NCI-H2171 treated with DMSO at 0.1 percent for 48 hours (cell line): ENCODE results near the gene KLK13.

Source experiments
- DNase-seq: peaks from one replicate; lab custom pipeline; 2025; lab: John Stamatoyannopoulos, UW

KLK13 gene

DNA sequence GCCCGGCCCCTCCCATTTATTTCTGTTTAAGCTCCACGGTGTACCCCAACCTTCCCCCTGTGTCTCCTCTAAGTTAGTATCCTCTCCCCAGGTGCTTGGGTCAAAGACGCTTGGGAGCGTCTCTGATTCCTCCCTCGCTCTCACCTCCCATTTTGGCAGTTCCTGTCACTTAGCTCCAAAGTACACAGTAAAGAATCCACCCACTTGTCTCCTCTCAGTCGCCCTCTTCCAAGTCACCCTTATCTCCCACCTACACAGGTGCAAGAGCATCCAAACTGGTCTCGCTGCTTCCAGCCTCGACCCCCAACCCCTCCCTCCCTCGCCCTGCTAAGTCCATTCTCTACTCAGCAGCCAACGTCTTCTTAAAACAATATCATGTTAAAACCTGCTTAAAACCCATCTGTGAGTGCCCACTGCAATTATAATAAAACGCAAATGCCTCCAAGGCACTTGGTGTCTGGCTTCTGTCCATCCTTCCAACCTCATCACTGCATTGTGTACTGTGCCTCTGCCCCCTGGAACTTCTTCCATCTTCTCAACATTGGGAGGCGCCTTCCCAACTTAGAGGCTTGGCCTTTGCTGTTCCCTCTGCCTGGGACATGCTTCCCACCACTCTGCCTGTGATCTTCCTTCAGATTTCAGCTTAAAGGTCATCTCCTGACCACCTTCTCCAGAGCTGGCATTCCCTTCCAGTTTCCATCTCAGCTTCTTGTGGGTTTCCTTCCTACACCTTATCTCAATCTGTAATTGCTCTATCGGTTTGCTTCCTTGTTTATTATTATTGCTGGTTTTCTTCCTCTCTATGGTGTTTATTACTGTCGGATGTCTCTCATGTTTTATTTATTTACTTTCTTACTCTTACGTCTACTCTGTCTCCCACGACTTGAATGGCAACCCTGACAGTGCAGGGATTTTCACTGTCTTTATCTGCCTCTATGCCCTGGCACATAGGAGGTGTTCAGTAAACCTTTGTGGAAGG, 27.3 kb upstream of the KLK13 start:
- DNase-seq, result no peak

DNA sequence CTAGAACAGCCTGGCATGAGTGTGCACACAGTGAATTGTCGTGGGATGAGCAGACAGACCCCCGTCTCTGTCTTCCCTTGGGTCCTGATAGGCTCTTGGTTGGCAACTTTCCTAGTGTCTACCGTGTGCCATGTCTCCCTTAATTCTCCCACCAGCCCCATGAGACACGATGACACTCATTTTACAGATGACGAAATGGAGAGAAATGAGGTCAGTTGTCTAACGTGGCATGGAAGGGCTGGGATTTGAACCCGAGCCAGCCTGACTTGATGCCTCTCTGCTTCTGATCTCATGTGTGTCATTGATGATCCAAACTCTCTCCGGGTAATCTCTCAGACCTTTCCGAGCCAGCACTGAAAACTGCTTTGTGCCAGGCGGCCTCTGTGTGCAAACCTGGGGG, 26.2 kb upstream of the KLK13 start:
- DNase-seq, result no peak

DNA sequence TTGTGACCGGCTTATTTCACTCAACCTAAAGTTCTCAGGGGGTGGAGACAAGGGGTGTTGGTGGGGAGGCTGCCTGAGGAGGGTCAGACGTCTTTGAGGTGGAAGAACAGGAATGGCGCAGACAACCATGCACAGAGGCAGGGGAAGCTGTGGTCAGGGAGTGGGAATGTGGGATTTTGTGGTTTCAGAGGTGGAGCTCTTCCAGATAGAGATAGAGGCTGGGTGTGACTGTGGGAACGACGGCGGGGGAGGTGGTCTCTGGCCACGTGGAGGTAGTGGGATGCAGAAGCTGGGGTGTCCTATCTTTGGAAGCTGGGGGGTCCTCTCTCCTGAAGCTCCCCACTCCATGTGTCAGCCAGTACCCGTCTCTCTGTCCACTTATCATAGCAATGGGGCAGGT, 25.6 kb upstream of the KLK13 start:
- no peak for DNase-seq

DNA sequence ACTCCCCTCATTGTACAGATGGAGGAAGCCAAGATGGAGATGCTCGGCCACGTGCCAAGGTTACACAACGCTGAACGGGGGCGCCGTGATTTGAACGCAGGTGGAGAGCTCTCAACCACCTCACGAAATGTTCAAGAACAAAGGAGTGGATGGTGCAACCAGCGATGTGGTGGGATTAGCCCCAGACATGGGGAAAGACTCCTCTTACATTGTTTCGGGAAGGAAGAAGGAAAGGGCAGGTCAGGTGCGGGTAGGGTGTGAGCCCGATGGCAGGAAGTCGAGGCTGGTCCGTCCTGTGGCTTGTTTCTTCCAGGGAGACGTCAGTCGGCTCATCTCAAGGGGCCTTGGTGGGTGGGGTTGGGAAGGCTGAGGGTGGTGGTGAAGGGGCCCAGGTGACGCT, 24.9 kb upstream of the KLK13 start:
- DNase-seq, result no peak

DNA sequence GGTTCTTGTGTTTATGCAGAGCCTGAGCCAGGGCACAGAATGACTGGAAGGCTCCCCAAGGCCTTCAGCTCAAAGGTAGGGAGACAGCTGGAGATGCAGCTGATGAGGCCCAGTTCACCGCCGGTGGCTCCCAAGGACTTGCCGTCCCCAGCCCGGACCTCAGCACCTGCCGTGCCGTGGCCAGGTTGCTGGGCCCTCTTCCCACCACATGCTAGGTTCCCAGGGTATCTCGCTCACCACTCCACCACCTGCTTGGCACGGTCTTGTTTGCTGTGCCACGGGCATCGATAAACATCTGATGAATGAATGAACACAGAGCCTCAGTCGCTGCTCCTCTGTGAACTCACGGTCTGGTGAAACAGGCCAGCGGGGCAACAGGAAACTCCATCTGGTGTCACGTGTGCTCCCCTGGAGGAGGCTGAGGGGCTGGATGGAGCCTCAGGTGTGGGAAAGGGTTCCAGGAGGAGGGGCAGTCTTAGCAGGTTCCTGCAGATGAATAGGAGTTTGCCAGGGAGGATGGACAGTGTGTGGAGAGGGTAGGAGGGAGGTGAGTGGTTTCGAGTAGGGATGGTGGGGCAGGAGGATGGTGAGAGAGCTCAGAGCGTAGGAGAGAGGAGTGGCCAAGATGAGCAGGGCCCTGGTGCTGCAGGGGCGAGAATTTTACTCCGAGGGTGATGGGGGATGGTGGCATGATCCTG, 21.4 kb upstream of the KLK13 start:
- no peak for DNase-seq

DNA sequence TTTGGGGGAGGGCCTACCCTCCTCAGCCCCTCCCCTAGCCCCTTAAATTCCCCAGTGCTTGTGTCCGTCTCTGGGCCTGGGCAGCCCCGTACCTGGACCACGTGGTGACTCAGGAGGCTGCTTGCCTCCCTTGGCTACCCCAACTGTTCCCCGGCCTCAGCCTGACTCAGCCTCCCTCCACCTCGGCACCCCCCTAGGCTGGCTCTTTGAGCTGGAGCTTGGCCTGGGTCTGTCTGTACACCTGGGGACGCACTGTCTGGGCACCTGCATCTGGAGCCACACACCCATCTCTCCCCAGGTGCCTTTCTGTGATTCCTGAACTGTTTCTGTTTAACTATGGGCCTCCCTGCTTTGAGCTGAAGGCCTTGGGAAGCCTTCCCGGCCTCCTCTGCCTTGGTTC, 19.6 kb upstream of the KLK13 start:
- no peak for DNase-seq

DNA sequence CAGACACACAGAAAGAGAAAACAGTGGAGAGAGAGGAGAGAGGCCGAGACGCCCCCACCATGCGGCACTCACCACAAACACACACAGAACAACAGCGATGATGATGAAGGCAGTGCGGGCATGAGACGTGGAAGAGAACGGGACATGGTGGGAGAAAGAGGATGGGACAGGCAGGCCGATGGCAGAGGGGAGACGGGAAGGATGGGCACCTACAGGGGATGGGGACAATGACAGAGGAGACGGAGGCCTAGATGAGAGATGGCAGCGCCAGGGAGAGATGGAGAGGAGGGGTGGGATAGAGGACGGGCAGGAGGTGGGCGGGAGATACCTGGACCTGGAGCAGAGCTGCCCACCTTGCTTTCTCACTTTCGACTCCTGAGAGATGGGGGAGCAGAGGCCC, 18.9 kb upstream of the KLK13 start:
- no peak for DNase-seq

DNA sequence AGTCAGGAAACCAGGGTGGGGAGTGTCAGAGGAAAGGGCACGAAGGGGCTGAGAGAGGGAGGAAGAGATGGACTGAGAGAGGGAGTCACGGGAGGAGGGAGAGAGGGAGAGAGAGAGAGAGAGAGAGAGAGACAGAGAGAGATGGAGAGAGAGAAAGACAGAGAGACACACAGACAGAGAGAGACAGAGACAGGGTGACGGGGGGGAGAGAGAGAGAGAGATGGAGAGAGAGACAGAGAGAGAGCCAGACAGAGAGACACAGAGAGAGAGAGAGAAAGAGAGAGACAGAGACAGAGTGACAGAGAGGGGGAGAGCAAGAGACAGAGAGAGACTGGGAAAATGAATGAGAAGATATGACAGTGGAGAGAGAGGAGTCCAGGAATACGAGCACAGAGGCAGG, 18.3 kb upstream of the KLK13 start:
- no peak for DNase-seq

DNA sequence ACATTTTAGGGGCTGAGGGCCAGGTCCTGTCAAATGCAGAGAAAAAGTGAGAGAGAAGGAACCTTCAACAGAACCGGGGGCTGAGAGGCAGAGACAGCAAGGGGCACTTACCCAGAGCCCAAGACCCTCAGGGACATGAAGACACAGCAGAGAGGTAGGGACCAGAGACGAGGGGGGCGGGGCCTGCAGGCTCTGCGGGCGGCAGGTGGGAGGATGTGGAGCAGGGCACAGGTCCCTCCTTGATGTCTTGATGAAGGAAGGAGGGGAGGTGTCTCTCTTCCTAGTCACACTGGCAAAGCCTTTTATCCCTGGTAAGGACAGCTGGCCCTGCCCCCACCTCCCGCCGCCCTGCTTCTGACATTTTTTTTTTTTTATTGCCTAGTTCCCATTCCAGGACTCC, 17.7 kb upstream of the KLK13 start, which contains the start of gene KLK14:
Gene KLK14 (minus strand): TSS at position 277 of the 400 bp plus-strand sequence. CDS start 273 bp downstream, at position 4.
- no peak for DNase-seq

DNA sequence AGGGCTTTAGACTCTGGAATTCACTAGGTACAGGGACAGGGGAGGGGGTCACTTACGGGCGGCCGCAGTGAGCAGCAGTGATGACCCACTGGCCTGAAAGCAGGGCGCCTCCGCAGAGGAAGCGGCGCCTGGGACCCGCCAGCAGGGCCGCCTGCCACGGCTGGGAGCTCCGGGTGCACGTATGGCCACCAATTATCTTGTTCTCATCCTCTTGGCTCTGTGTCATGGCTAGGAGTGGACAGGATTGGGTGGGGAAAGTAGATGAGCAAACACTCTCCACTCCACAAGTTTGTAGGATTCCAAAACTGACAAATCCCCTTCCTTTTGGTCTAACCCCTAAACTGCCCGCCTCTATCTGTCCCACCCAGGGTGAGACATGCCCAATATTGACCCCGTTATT, 16.6 kb upstream of the KLK13 start:
- DNase-seq, result no peak

DNA sequence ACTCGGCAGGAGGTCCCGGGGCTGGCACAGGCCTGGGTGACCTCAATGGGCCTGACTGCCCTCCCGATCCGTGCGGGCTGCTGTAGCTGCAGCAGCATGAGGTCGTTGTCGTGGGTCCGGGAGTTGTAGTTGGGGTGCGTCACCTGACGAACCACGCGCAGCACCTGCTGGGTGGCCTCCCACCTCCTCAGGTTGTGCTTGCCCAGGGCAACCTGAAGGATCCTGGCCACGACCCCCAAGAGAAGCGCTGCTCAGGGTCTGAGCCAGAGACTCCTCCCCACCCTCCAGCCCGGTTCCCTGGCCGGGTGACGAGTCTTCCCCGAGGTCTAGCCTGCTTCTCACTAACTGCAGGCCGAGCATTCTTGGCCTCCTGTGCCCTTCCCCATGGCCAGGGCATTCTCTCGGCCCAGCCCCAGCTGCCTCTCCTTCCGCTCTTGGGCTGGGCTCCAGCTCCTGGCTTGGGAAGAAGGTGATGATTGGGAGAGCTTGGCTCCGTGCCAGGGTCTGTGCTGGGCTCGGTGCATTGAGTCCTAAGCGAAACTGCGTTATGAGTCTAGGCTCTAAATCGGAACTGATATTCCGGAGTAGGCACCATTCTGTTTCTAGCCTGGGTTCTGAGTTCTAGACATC, 14.7 kb upstream of the KLK13 start:
- peak; percentile 24 for DNase-seq

DNA sequence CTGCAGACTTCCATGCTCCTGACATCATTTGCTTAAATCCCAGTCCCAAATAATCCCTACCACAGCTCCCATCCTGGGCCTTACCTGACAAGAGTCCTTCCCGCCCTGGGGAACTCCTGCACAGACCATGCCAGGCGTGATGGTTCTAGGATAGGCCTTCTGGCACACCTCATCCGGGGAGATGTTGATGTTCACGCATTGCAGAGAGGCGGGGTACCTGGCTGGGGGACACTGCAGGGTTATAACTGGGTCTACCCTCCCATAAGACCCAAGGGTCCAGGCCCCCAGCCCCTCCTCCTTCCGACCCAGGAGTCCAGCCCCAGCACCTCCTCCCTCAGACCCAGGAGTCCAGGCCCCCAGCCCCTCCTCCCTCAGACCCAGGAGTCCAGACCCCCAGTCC, 13.8 kb upstream of the KLK13 start:
- DNase-seq, result no peak

DNA sequence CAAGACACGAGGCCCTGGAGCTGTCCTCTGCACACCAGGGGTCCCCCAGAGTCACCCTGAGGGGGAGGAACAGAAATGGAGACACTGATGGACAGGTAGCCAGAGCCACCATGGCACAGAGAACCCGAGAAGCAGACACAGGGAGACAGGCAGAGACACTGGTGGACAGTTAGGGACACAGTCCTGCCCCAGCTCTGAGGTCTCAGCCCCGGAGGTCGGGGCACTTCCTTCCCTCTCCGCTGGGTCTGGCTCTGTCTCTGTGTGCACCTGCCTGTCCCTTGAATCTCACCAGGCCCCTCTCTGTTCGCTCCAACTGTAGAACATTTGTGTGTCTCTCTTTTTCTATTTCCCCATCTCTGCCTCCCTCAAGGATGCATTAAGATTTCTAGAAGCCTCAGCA, 13.2 kb upstream of the KLK13 start:
- DNase-seq, result no peak

DNA sequence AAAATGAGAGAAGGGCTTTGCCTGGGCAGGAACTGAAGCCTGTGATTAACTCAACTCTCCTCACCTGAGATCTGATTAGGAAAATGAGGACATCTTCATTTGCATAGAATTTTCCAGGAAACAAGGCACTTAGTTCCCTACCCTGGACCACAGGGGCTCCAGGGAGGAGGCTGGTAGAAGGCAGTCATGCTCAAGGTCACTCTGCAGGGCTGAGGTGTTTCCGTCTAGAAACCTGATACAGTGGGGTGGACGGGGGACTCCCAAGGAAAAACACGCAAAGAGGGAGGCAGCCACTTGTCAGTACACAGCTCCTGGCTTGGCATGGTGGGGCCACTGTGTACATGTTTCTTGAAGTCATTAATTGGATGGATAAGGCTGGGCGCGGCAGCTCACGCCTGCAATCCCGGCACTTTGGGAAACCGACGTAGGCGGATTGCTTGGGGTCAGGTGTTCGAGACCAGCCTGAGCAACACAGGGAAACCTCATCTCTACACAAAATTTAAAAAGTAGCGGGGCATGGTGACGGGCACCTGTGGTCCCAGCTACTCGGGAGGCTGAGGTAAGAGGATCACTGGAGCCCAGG, 11.8 kb upstream of the KLK13 start:
- no peak for DNase-seq

DNA sequence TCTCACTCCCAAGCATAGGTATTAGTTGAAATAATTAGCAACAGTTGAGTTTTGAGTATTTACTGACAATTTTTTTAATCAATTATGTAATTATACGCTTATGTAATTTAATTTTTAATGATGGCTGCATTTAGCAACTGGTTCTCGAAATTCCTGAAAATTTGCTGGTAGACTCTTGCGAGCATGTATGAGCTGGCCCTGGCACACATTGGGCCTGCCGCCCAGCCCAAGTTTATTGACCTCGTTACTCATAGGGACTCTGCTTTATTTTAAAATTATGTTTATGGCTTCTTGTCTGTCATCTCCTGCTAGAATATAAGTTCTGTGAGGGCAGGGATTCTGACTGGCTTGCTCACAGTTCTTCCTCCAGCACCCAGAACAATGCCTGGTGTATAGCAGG, 11.1 kb upstream of the KLK13 start:
- no peak for DNase-seq

DNA sequence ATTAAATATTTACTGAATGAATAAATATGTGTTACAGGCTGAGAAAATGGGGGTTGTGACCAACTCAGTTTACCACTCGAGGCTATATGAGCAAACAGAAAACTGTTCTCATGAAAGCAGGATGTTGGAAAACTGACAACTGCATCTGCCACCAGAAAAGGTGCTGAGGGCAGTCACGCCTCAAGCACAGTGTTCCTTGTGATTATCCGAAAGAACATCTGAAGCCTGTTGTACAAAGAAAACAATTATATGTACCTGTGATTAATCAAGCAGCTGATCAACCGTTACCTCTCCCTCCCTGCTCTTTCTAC, 6.2 kb upstream of the KLK13 start:
- DNase-seq, result no peak

DNA sequence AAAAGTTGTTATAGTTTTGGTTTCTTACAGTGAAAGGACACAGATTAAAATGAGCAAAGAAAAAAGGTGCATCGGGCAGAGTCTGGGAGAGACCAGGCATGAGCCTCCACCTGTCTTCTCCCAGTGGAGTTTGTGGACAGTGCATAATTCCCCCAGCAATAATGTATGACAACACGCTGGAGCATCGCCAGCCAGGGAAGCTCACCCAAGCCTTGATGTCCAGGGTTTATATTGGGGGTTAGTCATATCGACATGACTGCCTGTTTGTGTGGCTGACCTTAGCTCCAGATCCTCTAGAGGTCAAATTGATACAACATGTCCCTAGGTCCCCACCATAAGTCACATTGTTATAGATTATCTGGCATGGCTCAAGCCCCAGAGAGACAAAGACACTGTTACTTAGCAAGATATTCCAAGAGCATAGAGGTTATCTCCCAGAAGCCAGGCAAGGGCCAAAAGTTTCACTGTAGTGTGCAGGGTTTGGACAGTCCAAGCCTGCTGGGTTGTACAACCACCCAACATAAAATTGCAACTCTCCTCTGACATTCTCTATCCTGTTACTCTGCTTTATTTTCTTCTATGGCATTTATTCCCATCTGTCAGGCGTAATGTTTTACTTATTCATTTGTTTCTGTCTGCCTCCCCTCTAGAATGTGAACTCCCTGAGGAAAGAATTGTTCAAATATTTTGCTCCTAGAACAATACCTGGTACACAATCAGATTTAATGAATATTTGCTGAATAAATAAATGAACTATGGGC, 5.6 kb upstream of the KLK13 start:
- DNase-seq, result no peak

DNA sequence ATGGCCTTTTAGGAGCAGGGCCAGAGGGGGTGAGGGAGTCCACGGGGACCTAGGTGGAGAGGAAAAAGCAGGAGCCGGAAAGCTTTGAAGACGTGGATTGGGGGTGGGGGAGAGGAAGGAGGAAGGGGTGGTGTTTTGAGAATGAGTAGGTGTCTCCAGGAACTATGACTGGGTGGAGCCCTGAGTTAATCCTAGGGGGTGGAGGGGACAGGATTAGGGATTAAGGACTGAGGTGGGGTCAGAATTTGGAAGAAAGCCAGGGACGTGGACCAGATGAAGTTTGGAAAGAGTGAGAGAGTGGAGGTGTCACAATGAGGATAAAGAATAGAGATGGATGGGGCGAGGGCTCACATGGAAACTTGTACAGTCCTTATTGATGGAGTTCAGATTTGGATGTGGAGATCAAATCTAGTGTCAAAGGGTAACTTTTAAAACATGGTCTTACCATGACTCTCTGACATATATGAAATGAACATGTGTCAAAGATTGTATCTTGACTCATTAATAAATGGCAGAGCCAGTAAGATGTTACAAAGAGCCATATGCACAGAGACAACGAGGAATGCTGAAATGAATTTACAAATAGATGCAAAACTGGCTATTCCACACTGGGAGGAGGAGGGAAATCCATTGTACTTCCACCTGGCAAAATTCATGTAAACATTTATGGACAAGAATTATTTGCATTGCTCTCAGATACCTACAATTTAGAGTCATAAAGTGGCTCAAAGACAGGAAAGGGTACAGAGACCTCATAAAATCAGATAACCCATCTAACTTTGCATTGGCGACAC, 1.7 kb upstream of the KLK13 start:
- no peak for DNase-seq

DNA sequence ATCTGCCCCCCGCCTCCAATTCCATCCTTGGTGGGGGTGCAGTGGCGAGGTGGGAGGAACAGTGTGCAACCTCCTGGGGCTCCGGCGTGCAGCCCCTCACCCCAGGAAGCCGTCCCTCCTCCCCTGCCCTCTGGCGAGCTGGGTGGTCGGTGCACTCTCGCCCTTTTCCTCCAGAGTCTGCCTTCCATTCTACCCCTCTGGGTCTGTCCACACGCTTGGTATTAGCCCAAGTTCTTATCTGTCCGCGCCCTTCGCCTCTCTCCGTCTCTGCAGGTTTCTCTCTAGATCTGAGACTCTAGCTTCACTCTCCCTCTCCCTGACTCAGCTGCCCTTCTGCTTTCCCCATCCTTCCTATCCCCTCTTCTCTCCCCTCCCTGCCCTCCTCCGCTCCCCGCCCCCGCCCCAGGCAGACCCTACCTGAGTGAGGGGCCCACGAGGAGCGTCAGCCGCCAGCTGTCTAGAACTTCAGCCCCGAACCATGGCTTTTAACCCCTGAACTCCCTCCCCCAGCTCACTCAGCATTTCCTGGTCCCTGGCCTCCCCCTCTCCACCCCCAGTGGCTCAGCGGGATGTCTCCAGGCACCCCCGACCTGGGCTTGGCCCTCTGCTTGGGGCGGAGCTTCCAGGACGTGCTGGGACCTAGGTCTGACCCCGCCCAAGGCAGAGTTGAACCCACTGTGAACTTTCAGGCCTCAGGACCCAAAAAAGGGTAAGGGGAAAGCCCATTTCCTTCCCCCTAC, 499 bp upstream of the KLK13 start:
- no peak for DNase-seq

DNA sequence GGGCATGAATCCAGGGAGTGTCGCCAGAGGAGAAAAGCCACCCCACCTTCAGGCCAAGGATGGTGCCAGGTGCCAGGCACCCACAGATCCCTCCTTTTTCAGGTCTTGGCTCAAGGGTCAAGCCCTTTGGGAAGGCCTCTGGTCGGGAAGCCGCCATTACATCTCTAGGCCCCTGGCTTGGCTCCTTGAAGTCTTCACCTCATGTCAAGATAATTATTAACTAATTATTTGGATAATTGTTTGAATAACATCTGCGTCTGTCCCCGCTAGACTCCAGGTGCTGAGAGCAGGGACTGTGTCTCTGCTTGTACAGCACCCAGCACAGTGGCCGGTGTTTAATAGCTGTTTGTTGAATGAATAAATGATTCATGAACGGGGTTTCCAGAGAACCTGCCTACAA, 1.2 kb downstream of the KLK13 start:
- no peak for DNase-seq
